HCT116 (cell line): Measurements from ENCODE around the gene ARVCF. TPM values are rescaled to one million over a fixed set of nuclear protein-coding genes. Genes with fewer than 3 reads are reported as not detected.

Experiments
- ATAC-seq: fragments of 200-7000 bp; cut with Tn5 transposase; 2 replicates; pipeline ENCODE4 v1.9.1; 2020; ENCODE audit warnings: mild to moderate bottlenecking, moderate library complexity
- BruUV-seq: library from RNA; stranded (reverse); fragments of 400-500 nt; replicated peaks from 2 replicates; lab custom pipeline; 2021; lab: Mats Ljungman, UMichigan
- CTCF ChIA-PET: fragments of 300-600 bp; sonication (Branson Sonifier 250); formaldehyde crosslinking; loops from one replicate; lab custom pipeline; 2021; ENCODE audit warnings: antibody characterized with exemption; lab: Charles Lee
- POLR2A ChIA-PET: fragments of 300-600, 350-600 bp; sonication (Branson Sonifier 250); formaldehyde crosslinking; loops from one replicate; lab custom pipeline; 2021; ENCODE audit warnings: antibody characterized with exemption; lab: Charles Lee
- RAD21 ChIA-PET, 2 experiments: fragments of 300-600 bp; sonication (Branson Sonifier 250); formaldehyde crosslinking; loops; one replicate each; lab custom pipeline; 2023; ENCODE audit warnings: low total read pairs in 2 of 2; ENCODE audit not compliant: uncharacterized antibody in 2 of 2, unreplicated experiment in 2 of 2, low non-redundant PET in 1 of 2; lab: Charles Lee
- DNase-seq: peaks from one replicate; pipeline ENCODE4 v3.0.0-alpha.2; 2010; ENCODE audit warnings: low read depth, low spot score
- H2AFZ ChIP-seq: fragments of 200-600 bp; shearing (Covaris generic), sonication (generic); 2 replicates; pipeline ENCODE4 v1.6.1; 2017; ENCODE audit warnings: low read depth, mixed run types, mixed read lengths, antibody characterized with exemption, low read length; ENCODE audit not compliant: poor library complexity, severe bottlenecking
- H3K27ac ChIP-seq: 2 replicates; pipeline ENCODE4 v1.5.1; 2012; ENCODE audit warnings: low read depth, low read length
- H3K27me3 ChIP-seq: fragments of 200-600 bp; sonication (generic); 2 replicates; pipeline ENCODE4 v1.6.1; 2016; ENCODE audit warnings: mixed run types, low read length, mixed read lengths; ENCODE audit not compliant: insufficient read depth
- H3K36me3 ChIP-seq, 2 experiments: fragments of 200-500 bp in 1 of 2; fragments of 200-600 bp in 1 of 2; sonication (Bioruptor generic) in 1 of 2; sonication (generic) in 1 of 2; 2 replicates each; pipeline versions ENCODE4 v1.5.1 to v1.6.1; 2014 to 2016; ENCODE audit warnings: low read length in 2 of 2, inconsistent platforms in 1 of 2, mixed read lengths in 1 of 2, mixed run types in 1 of 2; ENCODE audit not compliant: insufficient read depth in 2 of 2, control insufficient read depth in 1 of 2
- H3K4me1 ChIP-seq, 2 experiments: fragments of 200-600 bp in 1 of 2; sonication (generic) in 1 of 2; 2 replicates each; pipeline versions ENCODE4 v1.5.1 to v1.6.1; 2012 to 2017; ENCODE audit warnings: low read length in 2 of 2, inconsistent platforms in 1 of 2, mild to moderate bottlenecking in 1 of 2, mixed read lengths in 1 of 2, mixed run types in 1 of 2, moderate library complexity in 1 of 2; ENCODE audit not compliant: insufficient read depth in 2 of 2, control insufficient read depth in 1 of 2
- H3K4me2 ChIP-seq: fragments of 200-600 bp; sonication (generic); 2 replicates; pipeline ENCODE4 v1.6.1; 2017; ENCODE audit warnings: mixed run types, low read length, mixed read lengths
- H3K4me3 ChIP-seq, 2 experiments: fragments of 200-600 bp in 1 of 2; sonication (generic) in 1 of 2; replicated peaks in 1 of 2; 2 replicates each; pipeline ENCODE4 v1.5.1; 2011 to 2016; ENCODE audit warnings: low read length in 2 of 2, control low read depth in 1 of 2, low read depth in 1 of 2, mild to moderate bottlenecking in 1 of 2, mixed read lengths in 1 of 2, mixed run types in 1 of 2
- H3K79me2 ChIP-seq: fragments of 200-600 bp; sonication (generic); 2 replicates; pipeline ENCODE4 v1.6.1; 2017; ENCODE audit warnings: mild to moderate bottlenecking, mixed run types, low read length, moderate library complexity, mixed read lengths; ENCODE audit not compliant: insufficient read depth
- H3K9ac ChIP-seq: fragments of 200-600 bp; sonication (generic); 2 replicates; pipeline ENCODE4 v1.6.1; 2016; ENCODE audit warnings: low read length, mixed read lengths
- H3K9me2 ChIP-seq: fragments of 200-600 bp; sonication (generic), shearing (Covaris generic); 2 replicates; pipeline ENCODE4 v1.6.1; 2017; ENCODE audit warnings: mixed run types, mild to moderate bottlenecking, moderate library complexity; ENCODE audit not compliant: insufficient read depth
- H3K9me3 ChIP-seq, 2 experiments: fragments of 200-500 bp in 1 of 2; fragments of 200-600 bp in 1 of 2; sonication (Bioruptor generic) in 1 of 2; sonication (generic) in 1 of 2; 2 replicates each; pipeline ENCODE4 v1.6.1; 2014 to 2017; ENCODE audit warnings: low read length in 2 of 2, mixed read lengths in 2 of 2, inconsistent platforms in 1 of 2, low read depth in 1 of 2, mild to moderate bottlenecking in 1 of 2, mixed run types in 1 of 2, moderate library complexity in 1 of 2; ENCODE audit not compliant: control insufficient read depth in 1 of 2, insufficient read depth in 1 of 2
- H4K20me1 ChIP-seq: fragments of 200-600 bp; sonication (generic), shearing (Covaris generic); 2 replicates; pipeline ENCODE4 v1.6.1; 2017; ENCODE audit warnings: mixed run types, mild to moderate bottlenecking, moderate library complexity; ENCODE audit not compliant: insufficient read depth
- CBX3 ChIP-seq: IDR thresholded peaks from 2 replicates; pipeline ENCODE4 v1.6.1; 2012; ENCODE audit warnings: low read depth
- CEBPB ChIP-seq: IDR thresholded peaks from 2 replicates; pipeline ENCODE4 v1.6.1; 2012; ENCODE audit warnings: low read depth
- EGR1 ChIP-seq: IDR thresholded peaks from 2 replicates; pipeline ENCODE4 v1.6.1; 2012; ENCODE audit warnings: low read depth
- ELF1 ChIP-seq: IDR thresholded peaks from 2 replicates; pipeline ENCODE4 v1.6.1; 2012; ENCODE audit warnings: low read depth, borderline replicate concordance
- EZH2 ChIP-seq: fragments of 200-600 bp; sonication (generic); IDR thresholded peaks from 2 replicates; pipeline ENCODE4 v1.6.1; 2017; ENCODE audit warnings: antibody characterized with exemption, mixed run types
- FOSL1 ChIP-seq: IDR thresholded peaks from 2 replicates; pipeline ENCODE4 v1.6.1; 2012; ENCODE audit warnings: low read depth
- POLR2A ChIP-seq: IDR thresholded peaks from 2 replicates; pipeline ENCODE4 v1.7.0; 2011; ENCODE audit warnings: borderline replicate concordance; ENCODE audit not compliant: insufficient read depth, insufficient read length; ENCODE audit errors: extremely low read depth
- POLR2AphosphoS5 ChIP-seq: IDR thresholded peaks from 2 replicates; pipeline ENCODE4 v1.6.1; 2011; ENCODE audit warnings: mild to moderate bottlenecking, low read depth, low read length, moderate library complexity
- REST ChIP-seq: IDR thresholded peaks from 2 replicates; pipeline ENCODE4 v1.6.1; 2012; ENCODE audit warnings: low read depth
- SIN3A ChIP-seq: IDR thresholded peaks from 2 replicates; pipeline ENCODE4 v1.6.1; 2012; ENCODE audit warnings: low read depth
- YY1 ChIP-seq: IDR thresholded peaks from 2 replicates; pipeline ENCODE4 v1.6.1; 2011; ENCODE audit warnings: low read length, low read depth, moderate library complexity, mild to moderate bottlenecking; ENCODE audit not compliant: insufficient replicate concordance; ENCODE audit errors: extremely low read depth
- ZBTB33 ChIP-seq: IDR thresholded peaks from 2 replicates; pipeline ENCODE4 v1.6.1; 2011; ENCODE audit warnings: mild to moderate bottlenecking, low read length, moderate library complexity; ENCODE audit not compliant: insufficient replicate concordance; ENCODE audit errors: extremely low read depth
- ZNF274 ChIP-seq: fragments of 200-500 bp; sonication (Bioruptor generic); IDR thresholded peaks from 2 replicates; pipeline ENCODE4 v1.6.1; 2014; ENCODE audit warnings: mild to moderate bottlenecking, low read depth, low read length, inconsistent platforms
- intact Hi-C: fragments of 100-400 bp; cut with micrococcal nuclease; formaldehyde crosslinking; loops from 2 replicates; pipeline ENCODE4 v1.10.0; 2022
- total RNA-seq: library from RNA; stranded (reverse); gene quantifications from one replicate; pipeline ENCODE4 v1.2.1, GENCODE V29; 2021; ENCODE audit not compliant: unreplicated experiment
- TF ChIP-seq, protein P1 (sequence below): IDR thresholded peaks from 2 replicates; pipeline ENCODE4 v1.6.1; 2012

The ARVCF gene
- total RNA-seq, 1 experiment from 2014 or later = 42.8 TPM

GRCh38 chr22:19990609-19991394 is 25.8 kb downstream of the ARVCF start:
- intact Hi-C loops = no loop called here
- Histone ChIP-seq H3K27me3 (no peaks in the 10 kb centered on the region), H3K9me2 (no peaks in the 10 kb centered on the region), H3K9ac (no peak overlapping the region), H3K4me3 (no peak overlapping the region), H3K27ac (no peak overlapping the region), H3K36me3 (no peaks in the 10 kb centered on the region), H4K20me1 (no peaks in the 10 kb centered on the region), H2AFZ (no peak overlapping the region), H3K9me3 (no peaks in the 10 kb centered on the region), H3K4me2 (no peak overlapping the region), H3K79me2 (no peaks in the 10 kb centered on the region), H3K4me1 (peaks cover 5 to 12% of the 10 kb centered on the region in 2 experiments)
- TF ChIP-seq POLR2AphosphoS5 = no peak
- TF ChIP-seq FOSL1 = no peak
- TF ChIP-seq ELF1 = no peak
- no peak for TF ChIP-seq POLR2A
- TF ChIP-seq CBX3 = no peak
- TF ChIP-seq ZNF274 = no peak
- RAD21 ChIA-PET = no interaction called here
- POLR2A ChIA-PET = no interaction called here
- BruUV-seq = no TSS peak
- ATAC-seq = no peak
- DNase-seq = no peak
- CTCF ChIA-PET = no interaction called here

- POLR2A ChIA-PET = no interaction called here
- intact Hi-C loops = no loop called here
- BruUV-seq = no TSS peak
- TF ChIP-seq EZH2 = no peak
- TF ChIP-seq YY1 = no peak
- TF ChIP-seq EGR1 = no peak
- no peak for TF ChIP-seq ZNF274
- TF ChIP-seq, protein P1, sequence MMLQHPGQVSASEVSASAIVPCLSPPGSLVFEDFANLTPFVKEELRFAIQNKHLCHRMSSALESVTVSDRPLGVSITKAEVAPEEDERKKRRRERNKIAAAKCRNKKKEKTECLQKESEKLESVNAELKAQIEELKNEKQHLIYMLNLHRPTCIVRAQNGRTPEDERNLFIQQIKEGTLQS = no peak
- TF ChIP-seq CBX3 = no peak
- TF ChIP-seq REST = no peak
- no peak for TF ChIP-seq CEBPB
- TF ChIP-seq ZBTB33 = no peak
- no peak for TF ChIP-seq SIN3A
These were observed 26.4 kb downstream of the ARVCF start for GRCh38 chr22:19990188-19990587.

More at GRCh38 chr22:19990188-19990587, 26.4 kb downstream of the ARVCF start:
- no peak overlapping the region for H3K27ac ChIP-seq
- H3K36me3 ChIP-seq = no peaks in the 10 kb centered on the region
- ATAC-seq = no peak
- peaks cover 4% of the 10 kb centered on the region; the same call in 1 of the 2 replicates for H3K79me2 ChIP-seq
- no peaks in the 10 kb centered on the region for H3K27me3 ChIP-seq
- RAD21 ChIA-PET = no interaction called here
- no peak overlapping the region for H3K4me3 ChIP-seq
- H3K4me2 ChIP-seq = no peak overlapping the region
- CTCF ChIA-PET = no interaction called here
- H4K20me1 ChIP-seq = no peaks in the 10 kb centered on the region
- no peak for DNase-seq
- H2AFZ ChIP-seq = no peak overlapping the region
- H3K9ac ChIP-seq = no peak overlapping the region
- no peaks in the 10 kb centered on the region for H3K9me2 ChIP-seq
- peaks cover 11 to 18% of the 10 kb centered on the region in 2 experiments for H3K4me1 ChIP-seq
- H3K9me3 ChIP-seq = no peaks in the 10 kb centered on the region
